Measurements from ENCODE around the gene NELL1. TPM values are rescaled to one million over a fixed set of nuclear protein-coding genes. Genes with fewer than 3 reads are reported as not detected.

The NELL1 gene
- total RNA-seq, 1 donor from 2014 or later = not detected

GRCh38 chr11:20821470-20821869, 152.1 kb downstream of the NELL1 start:
- Mint-ChIP-seq H3K36me3 (ENCODE audit: unreplicated experiment) (no peaks in the 10 kb centered on the region), H3K4me3 (ENCODE audit: unreplicated experiment) (no peak overlapping the region), H3K27me3 (ENCODE audit: unreplicated experiment) (no peaks in the 10 kb centered on the region), H3K27ac (ENCODE audit: unreplicated experiment) (no peak overlapping the region), H3K4me1 (ENCODE audit: unreplicated experiment) (no peaks in the 10 kb centered on the region), H3K9me3 (ENCODE audit: unreplicated experiment) (peaks cover 25% of the 10 kb centered on the region)
- TF ChIP-seq, protein P1, sequence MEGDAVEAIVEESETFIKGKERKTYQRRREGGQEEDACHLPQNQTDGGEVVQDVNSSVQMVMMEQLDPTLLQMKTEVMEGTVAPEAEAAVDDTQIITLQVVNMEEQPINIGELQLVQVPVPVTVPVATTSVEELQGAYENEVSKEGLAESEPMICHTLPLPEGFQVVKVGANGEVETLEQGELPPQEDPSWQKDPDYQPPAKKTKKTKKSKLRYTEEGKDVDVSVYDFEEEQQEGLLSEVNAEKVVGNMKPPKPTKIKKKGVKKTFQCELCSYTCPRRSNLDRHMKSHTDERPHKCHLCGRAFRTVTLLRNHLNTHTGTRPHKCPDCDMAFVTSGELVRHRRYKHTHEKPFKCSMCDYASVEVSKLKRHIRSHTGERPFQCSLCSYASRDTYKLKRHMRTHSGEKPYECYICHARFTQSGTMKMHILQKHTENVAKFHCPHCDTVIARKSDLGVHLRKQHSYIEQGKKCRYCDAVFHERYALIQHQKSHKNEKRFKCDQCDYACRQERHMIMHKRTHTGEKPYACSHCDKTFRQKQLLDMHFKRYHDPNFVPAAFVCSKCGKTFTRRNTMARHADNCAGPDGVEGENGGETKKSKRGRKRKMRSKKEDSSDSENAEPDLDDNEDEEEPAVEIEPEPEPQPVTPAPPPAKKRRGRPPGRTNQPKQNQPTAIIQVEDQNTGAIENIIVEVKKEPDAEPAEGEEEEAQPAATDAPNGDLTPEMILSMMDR (IDR thresholded peaks at IDR 0.05) = no peak
- DNase-seq (ENCODE audit: extremely low spot score, unreplicated experiment) = no peak

DNA sequence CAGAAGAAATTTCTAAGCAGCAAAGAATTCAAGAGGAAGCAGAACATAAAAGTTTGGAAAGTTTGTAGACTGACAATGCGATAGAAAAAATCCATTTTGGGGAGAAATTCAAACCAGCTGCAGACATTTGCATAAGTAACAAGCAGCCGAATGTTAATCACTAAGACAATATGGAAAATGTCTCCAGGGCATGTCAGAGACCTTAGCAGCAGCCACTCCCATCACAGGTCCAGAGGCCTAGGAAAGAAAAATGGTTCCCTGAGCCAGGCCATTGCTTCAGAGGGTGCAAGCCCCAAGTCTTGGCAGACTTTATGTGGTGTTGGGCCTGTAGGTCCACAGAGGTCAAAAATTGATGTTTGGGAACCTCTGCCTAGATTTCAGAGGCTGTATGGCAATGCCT, 155.4 kb downstream of the NELL1 start:
- peaks cover 18% of the 10 kb centered on the region for H3K9me3 Mint-ChIP-seq (ENCODE audit: unreplicated experiment)
- H3K27ac Mint-ChIP-seq (ENCODE audit: unreplicated experiment) = no peak overlapping the region
- H3K4me3 Mint-ChIP-seq (ENCODE audit: unreplicated experiment) = no peak overlapping the region
- TF ChIP-seq, protein P1 (IDR thresholded peaks at IDR 0.05) = no peak
- no peaks in the 10 kb centered on the region for H3K36me3 Mint-ChIP-seq (ENCODE audit: unreplicated experiment)
- H3K4me1 Mint-ChIP-seq (ENCODE audit: unreplicated experiment) = no peaks in the 10 kb centered on the region
- no peaks in the 10 kb centered on the region for H3K27me3 Mint-ChIP-seq (ENCODE audit: unreplicated experiment)
- no peak for DNase-seq (ENCODE audit: extremely low spot score, unreplicated experiment)

DNA sequence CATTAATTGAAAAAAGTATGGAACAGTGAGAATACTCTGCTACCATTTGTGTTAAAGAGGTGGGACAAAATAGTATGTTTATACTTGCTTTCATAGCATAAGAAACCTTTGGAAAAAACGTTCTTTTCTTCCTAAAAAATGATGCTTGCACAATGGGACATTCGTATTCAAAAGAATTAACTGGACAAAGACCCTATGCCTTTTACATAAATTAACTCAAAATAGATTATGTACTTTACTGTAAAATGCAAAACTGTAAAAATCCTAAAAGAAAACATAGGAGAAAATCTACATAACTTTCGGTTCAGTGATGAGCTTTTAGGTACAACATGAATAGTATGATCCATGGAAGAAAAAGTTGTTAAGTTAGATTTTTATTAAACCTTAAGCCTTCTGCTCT, 166.2 kb downstream of the NELL1 start:
- Mint-ChIP-seq H3K4me1 (ENCODE audit: unreplicated experiment) (no peaks in the 10 kb centered on the region), H3K9me3 (ENCODE audit: unreplicated experiment) (no peaks in the 10 kb centered on the region), H3K4me3 (ENCODE audit: unreplicated experiment) (no peak overlapping the region), H3K36me3 (ENCODE audit: unreplicated experiment) (no peaks in the 10 kb centered on the region), H3K27me3 (ENCODE audit: unreplicated experiment) (no peaks in the 10 kb centered on the region), H3K27ac (ENCODE audit: unreplicated experiment) (no peak overlapping the region)
- TF ChIP-seq, protein P1 (IDR thresholded peaks at IDR 0.05) = no peak
- no peak for DNase-seq (ENCODE audit: extremely low spot score, unreplicated experiment)

GRCh38 chr11:20839231-20839630, 169.8 kb downstream of the NELL1 start:
- Mint-ChIP-seq H3K27ac (ENCODE audit: unreplicated experiment) (no peak overlapping the region), H3K27me3 (ENCODE audit: unreplicated experiment) (no peaks in the 10 kb centered on the region), H3K9me3 (ENCODE audit: unreplicated experiment) (no peaks in the 10 kb centered on the region), H3K4me1 (ENCODE audit: unreplicated experiment) (no peaks in the 10 kb centered on the region), H3K36me3 (ENCODE audit: unreplicated experiment) (no peaks in the 10 kb centered on the region), H3K4me3 (ENCODE audit: unreplicated experiment) (no peak overlapping the region)
- TF ChIP-seq, protein P1 (IDR thresholded peaks at IDR 0.05) = no peak
- no peak for DNase-seq (ENCODE audit: extremely low spot score, unreplicated experiment)

GRCh38 chr11:20840341-20840740, 171.0 kb downstream of the NELL1 start:
- Mint-ChIP-seq H3K4me3 (ENCODE audit: unreplicated experiment) (no peak overlapping the region), H3K27me3 (ENCODE audit: unreplicated experiment) (no peaks in the 10 kb centered on the region), H3K27ac (ENCODE audit: unreplicated experiment) (no peak overlapping the region), H3K4me1 (ENCODE audit: unreplicated experiment) (no peaks in the 10 kb centered on the region), H3K9me3 (ENCODE audit: unreplicated experiment) (no peaks in the 10 kb centered on the region), H3K36me3 (ENCODE audit: unreplicated experiment) (no peaks in the 10 kb centered on the region)
- TF ChIP-seq, protein P1 (IDR thresholded peaks at IDR 0.05) = no peak
- no peak for DNase-seq (ENCODE audit: extremely low spot score, unreplicated experiment)

All from osteocyte (in vitro differentiated cells).